ENCODE data around the gene ZNF85. TPM values are rescaled to one million over a fixed set of nuclear protein-coding genes. Genes with fewer than 3 reads are reported as not detected.

The ZNF85 gene
- 4.9 and 7.2 TPM in 2 replicates for total RNA-seq

GRCh38 chr19:20923077-20923871 is at the start of gene ZNF85:
Gene ZNF85 (plus strand): TSS chr19:20923251. CDS start chr19:20923401, 150 bp downstream.

Other genes starting within 250 kb of the ZNF85 start
- gene ZNF66, start 146.9 kb upstream of the ZNF85 start, total RNA-seq, result 1.6 and 5.4 TPM in 2 replicates
- gene ZNF430, start 97.4 kb downstream of the ZNF85 start, total RNA-seq, result 7.2 and 28.3 TPM in 2 replicates
- 7.2 and 13.9 TPM in 2 replicates for gene ZNF714, start 159.0 kb downstream of the ZNF85 start, total RNA-seq
- 6.6 and 9.9 TPM in 2 replicates for gene ZNF431, start 218.8 kb downstream of the ZNF85 start, total RNA-seq

Data from airway epithelial cell (primary cell).